ENCODE measurements around the gene C1QTNF8.

The C1QTNF8 gene

DNA sequence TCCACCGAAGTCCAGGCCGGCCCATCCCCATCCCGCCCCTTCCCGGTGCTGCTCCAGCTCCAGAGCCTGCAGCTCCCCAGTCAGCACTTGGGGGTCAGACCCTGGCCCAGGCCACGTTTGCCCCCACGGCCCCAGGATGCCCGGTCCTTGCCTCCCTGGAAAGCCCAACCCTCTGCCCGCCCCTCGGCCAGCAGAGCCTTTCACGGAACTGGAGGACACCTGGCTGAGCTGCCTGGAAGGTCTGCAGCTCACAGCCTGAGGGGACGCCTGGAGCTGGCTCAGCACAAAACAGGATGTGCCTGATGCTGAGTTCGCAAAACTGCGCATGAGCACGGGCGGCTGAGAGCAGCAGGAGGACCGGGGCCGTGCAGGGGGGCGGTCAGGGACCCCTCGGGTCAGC is 53.2 kb downstream of the C1QTNF8 start:
- no peak for DNase-seq

DNA sequence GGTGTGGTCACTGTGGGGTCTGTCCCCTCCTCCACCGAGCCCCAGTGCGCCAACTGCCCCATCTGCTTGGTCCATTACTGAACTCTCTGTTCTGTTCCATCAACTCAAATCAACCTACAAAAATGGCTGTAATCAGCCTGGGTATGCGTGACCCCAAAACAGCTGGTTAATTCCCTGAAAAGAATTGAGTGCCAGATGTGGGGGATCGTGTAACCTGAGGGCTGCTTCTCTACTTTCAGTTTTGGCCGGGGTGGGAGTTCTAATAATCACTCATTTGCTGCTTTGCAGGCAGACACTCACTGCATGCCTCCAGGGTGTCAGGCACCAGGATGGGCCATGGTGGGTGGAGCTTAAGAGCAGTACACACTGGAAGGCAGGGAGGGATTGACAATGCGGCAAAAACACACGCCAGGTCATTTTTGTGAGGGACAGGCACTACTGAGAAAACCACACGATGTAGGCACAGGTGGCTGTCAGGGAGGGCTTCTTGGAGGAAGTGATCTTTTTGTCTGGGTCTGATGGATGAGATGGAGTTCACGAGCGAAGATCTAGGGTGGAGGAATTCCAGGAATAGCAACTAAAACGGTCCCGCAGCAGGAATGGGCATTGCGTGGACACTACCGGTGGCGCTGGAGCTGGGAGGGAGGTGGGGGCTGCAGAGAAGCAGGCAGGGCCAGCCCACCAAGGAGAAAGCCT is 53.8 kb downstream of the C1QTNF8 start:
- DNase-seq, result no peak

DNA sequence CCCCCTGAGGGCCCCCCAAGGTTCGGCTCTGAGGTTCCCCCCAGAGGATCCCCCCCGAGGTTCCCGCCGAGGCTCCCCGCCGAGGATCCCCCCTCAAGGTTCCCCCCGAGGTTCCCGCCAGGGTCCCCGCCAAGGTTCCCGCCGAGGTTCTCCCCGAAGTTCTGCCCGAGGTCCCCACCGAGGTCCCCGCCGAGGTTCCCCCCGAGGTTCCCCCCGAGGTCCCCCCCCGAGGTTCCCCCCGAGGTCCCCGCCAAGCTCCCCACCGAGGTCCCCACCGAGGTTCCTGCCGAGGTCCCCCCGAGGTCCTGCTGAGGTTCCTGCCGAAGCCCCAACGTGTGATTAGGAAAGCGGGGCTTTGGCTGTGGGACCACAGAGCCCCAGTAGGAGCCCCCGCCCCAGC is 55.7 kb downstream of the C1QTNF8 start:
- no peak for DNase-seq

DNA sequence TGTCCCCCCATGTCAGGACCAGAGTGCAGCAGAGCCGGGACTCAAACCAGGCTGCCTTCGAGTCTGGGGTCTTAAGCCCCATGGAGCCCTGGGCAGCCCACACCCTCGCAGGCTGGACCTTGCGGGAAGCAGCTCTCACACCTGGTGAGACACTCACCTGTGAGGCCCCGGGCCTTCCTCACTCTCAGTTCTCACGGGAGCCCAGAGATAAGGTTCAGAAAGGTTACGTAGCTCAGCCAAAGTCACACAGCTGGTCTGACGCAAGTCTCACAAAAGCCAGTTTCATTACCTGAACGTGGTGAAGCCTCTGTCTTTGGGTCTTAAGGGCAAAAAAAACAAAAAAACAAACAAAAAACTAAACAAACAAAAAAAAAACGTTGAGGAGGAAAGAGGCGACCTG is 56.3 kb downstream of the C1QTNF8 start:
- no peak for DNase-seq

DNA sequence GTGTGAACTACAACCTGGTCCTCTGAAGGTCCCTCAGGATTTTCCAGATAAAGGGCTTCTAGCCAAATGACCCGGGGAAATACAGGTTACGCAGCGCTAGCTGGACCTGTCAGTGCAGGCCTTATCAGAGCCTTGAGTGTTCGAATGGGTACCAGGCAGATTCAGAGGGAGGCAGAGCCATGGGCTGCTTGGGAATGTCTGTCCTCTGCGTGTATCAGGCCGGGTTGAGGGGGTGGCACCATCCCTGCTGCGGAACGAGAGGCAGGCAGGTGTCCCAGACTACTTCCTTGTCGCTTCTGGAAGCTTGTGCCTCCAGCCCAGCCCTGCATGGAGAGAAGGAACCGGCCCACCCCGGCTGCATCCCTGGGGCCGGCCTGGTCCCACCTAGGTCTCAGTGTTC is 57.1 kb downstream of the C1QTNF8 start:
- no peak for DNase-seq
